Left ventricle myocardium inferior (tissue), 1 donor: ENCODE results near the gene BORCS8. TPM values are rescaled to one million over a fixed set of nuclear protein-coding genes. Genes with fewer than 3 reads are reported as not detected.

Experiments used
- DNase-seq: peaks from one replicate; pipeline ENCODE4 v3.0.0-alpha.2; 2020
- H3K27ac ChIP-seq: fragments of 200-600 bp; replicated peaks from 2 replicates; pipeline ENCODE4 v1.8.0; 2021
- H3K27me3 ChIP-seq: fragments of 200-600 bp; 2 replicates; pipeline ENCODE4 v1.8.0; 2021; ENCODE audit warnings: low read depth
- H3K36me3 ChIP-seq: fragments of 200-600 bp; 2 replicates; pipeline ENCODE4 v1.8.0; 2021
- H3K4me1 ChIP-seq: fragments of 200-600 bp; 2 replicates; pipeline ENCODE4 v1.8.0; 2021
- H3K4me3 ChIP-seq: fragments of 200-600 bp; 2 replicates; pipeline ENCODE4 v1.8.0; 2021; ENCODE audit warnings: mild to moderate bottlenecking, moderate library complexity
- H3K9me3 ChIP-seq: fragments of 200-600 bp; replicated peaks from 2 replicates; pipeline ENCODE4 v1.8.0; 2021
- CTCF ChIP-seq: fragments of 200-600 bp; IDR thresholded peaks from 2 replicates; pipeline ENCODE4 v1.8.0; 2021; ENCODE audit warnings: antibody characterized with exemption, mild to moderate bottlenecking, borderline replicate concordance
- intact Hi-C: fragments of 100-400 bp; cut with micrococcal nuclease; formaldehyde crosslinking; loops from one replicate; pipeline ENCODE4 v1.11.0; 2022
- total RNA-seq: library from RNA; stranded (reverse); fragmentation: NEBNext Ultra II Directional; extraction: Animal tissue kit (Norgen Biotek cat#: 25700); gene quantifications from one replicate; pipeline ENCODE4 v1.2.1, GENCODE V29; 2021
- donor health status: DM: no; HTN: yes; CAD: no; lungs with severe emphysema.

Gene BORCS8
- total RNA-seq, 1 donor from 2014 or later: 20.2 TPM

- Histone ChIP-seq H3K4me3 (no peak overlapping the region), H3K27me3 (no peaks in the 10 kb centered on the region), H3K36me3 (peaks cover 28% of the 10 kb centered on the region), H3K4me1 (peaks cover 7% of the 10 kb centered on the region), H3K27ac (no peak overlapping the region), H3K9me3 (no peaks in the 10 kb centered on the region)
- no peak for TF ChIP-seq CTCF
- DNase-seq: no peak
- intact Hi-C loops: no loop called here
Measured at GRCh38 chr19:19145281-19145680, 46.7 kb downstream of the BORCS8 start.

- TF ChIP-seq CTCF: no peak
- H3K36me3 ChIP-seq: peaks cover 9% of the 10 kb centered on the region
- H3K4me1 ChIP-seq: peaks cover 15% of the 10 kb centered on the region
- no peak for DNase-seq
- no peaks in the 10 kb centered on the region for H3K9me3 ChIP-seq
- H3K4me3 ChIP-seq: no peak overlapping the region
- no peaks in the 10 kb centered on the region for H3K27me3 ChIP-seq
- intact Hi-C loops: no loop called here
- H3K27ac ChIP-seq: no peak overlapping the region
Measured at GRCh38 chr19:19142347-19142746, 49.6 kb downstream of the BORCS8 start.

DNA sequence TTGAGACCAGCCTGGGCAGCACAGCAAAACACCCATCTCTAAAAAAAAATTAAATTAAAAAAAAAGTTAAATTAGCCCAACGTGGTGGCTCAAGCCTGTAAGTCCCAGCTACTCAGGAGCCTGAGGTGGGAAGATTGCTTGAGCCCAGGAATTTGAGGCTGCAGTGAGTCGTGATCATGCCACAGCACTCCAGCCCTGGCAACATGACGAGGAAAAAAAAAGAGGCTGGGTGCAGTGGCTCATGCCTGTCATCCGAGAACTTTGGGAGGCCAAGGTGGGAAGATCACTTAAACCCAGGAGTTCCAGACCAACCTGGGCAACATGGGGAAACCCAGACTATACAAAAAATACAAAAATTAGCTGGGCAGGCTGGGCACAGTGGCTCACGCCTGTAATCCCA lies 51.5 kb downstream of the BORCS8 start:
- no peaks in the 10 kb centered on the region for H3K27me3 ChIP-seq
- no peaks in the 10 kb centered on the region for H3K9me3 ChIP-seq
- H3K36me3 ChIP-seq: no peaks in the 10 kb centered on the region
- H3K4me1 ChIP-seq: peaks cover 17% of the 10 kb centered on the region
- intact Hi-C loops: no loop called here
- no peak for DNase-seq
- no peak for TF ChIP-seq CTCF
- H3K27ac ChIP-seq: no peak overlapping the region
- H3K4me3 ChIP-seq: no peak overlapping the region

GRCh38 chr19:19139876-19140229 lies 52.1 kb downstream of the BORCS8 start:
- no peak for DNase-seq

DNA sequence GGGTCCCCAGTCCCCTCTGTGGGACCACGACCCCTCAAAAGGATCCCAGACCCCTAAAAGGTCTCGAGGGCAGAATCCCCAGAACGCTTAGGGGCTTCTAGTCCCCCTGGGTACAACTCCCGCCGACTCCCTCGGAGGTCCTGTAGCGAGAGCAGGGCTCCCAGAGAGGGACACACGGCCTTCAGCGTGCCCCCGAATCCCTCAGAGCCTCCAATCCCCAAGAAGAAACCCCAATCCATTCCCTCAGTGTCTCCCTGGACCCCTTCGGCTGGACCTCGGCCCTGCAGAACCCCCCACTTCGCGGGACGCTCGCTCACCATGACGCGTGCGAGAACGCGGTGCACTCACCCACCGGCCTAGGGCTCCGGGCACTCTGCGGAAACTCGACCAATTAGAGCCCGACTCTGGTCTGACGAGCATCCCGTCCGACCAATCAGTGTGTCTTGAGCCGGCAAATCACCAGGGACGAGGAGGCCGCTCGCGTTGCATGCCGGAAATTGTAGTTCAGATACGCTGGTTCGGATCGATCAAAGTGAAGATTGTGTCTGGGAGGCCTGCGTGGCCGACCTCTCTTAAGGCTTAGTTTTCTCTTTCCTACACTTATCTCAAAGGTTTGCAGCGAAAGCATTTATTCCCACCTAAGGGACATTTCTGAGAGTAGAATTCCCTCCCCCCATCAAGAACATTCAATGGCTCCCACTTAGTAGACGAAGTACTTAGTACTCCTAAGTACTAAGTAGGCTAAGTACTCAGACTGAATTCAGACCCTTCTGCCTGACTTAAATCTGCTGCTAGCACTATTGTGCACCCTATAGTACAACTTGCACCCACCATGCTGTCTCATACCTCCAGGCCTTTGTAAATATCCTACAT lies 53.6 kb downstream of the BORCS8 start, which contains the start of gene TMEM161A:
TMEM161A (minus strand) TSS at position 370 of the 873 bp plus-strand sequence; CDS start at position 320, 50 bp downstream.
- no peaks in the 10 kb centered on the region for H3K36me3 ChIP-seq
- no peaks in the 10 kb centered on the region for H3K27me3 ChIP-seq
- H3K9me3 ChIP-seq: no peaks in the 10 kb centered on the region
- H3K27ac ChIP-seq: peak within 1 kb of the TSS; percentile 85
- no peak for TF ChIP-seq CTCF
- H3K4me3 ChIP-seq: peak within 1 kb of the TSS; percentile 71
- DNase-seq: peak; percentile 99
- intact Hi-C loops: loop anchor here (5.0 kb wide), 1 partner anchor 86 kb away; no protein-coding TSS in a partner anchor
- peaks cover 29% of the 10 kb centered on the region for H3K4me1 ChIP-seq

More at GRCh38 chr19:19139876-19140229, 52.1 kb downstream of the BORCS8 start:
- intact Hi-C loops: loop anchor here (5.0 kb wide), 1 partner anchor 88 kb away; no protein-coding TSS in a partner anchor
- no peaks in the 10 kb centered on the region for H3K36me3 ChIP-seq
- peak; percentile 9 for TF ChIP-seq CTCF
- no peak overlapping the region for H3K27ac ChIP-seq
- H3K9me3 ChIP-seq: no peaks in the 10 kb centered on the region
- no peaks in the 10 kb centered on the region for H3K27me3 ChIP-seq
- peaks cover 22% of the 10 kb centered on the region for H3K4me1 ChIP-seq
- no peak overlapping the region for H3K4me3 ChIP-seq
